Measurements from ENCODE around the gene SRPX2.

DNA sequence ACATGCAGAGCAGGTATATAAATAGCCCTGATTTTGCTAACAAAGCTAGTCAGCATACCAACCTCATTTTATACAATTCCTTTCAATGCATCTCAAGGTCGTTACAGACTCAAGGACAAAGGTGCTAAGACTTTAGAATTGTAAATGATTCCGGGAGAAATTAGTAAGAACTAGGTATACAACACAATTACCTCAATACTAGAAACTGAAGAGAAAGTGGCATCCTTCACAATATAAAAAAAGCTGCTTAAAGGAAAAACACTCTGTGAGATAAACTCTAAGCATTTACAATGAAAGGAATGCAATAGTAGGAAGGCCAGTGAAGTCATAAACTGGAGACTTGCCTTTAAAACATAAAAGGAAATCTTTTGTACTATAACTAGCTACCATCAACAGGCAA, 47.4 kb upstream of the SRPX2 start:
- TF ChIP-seq, protein P1, sequence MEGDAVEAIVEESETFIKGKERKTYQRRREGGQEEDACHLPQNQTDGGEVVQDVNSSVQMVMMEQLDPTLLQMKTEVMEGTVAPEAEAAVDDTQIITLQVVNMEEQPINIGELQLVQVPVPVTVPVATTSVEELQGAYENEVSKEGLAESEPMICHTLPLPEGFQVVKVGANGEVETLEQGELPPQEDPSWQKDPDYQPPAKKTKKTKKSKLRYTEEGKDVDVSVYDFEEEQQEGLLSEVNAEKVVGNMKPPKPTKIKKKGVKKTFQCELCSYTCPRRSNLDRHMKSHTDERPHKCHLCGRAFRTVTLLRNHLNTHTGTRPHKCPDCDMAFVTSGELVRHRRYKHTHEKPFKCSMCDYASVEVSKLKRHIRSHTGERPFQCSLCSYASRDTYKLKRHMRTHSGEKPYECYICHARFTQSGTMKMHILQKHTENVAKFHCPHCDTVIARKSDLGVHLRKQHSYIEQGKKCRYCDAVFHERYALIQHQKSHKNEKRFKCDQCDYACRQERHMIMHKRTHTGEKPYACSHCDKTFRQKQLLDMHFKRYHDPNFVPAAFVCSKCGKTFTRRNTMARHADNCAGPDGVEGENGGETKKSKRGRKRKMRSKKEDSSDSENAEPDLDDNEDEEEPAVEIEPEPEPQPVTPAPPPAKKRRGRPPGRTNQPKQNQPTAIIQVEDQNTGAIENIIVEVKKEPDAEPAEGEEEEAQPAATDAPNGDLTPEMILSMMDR (IDR thresholded peaks at IDR 0.05) = no peak
- TF ChIP-seq POLR2A (IDR thresholded peaks at IDR 0.05) = no peak

Measured in Peyer's patch (tissue), 4 donors.